ENCODE results near the gene RFPL4AL1.
"Not testable (repeated sequence)": the region's sequence is repeated elsewhere in the genome, so short reads cannot be mapped to it uniquely, and the experiment has no call there.

- not testable (repeated sequence) for TF ChIP-seq CTCF, POLR2A, POLR2AphosphoS5, EP300 (IDR thresholded peaks at IDR 0.05)
Measured at GRCh38 chr19:55730378-55730777, 38.5 kb upstream of the RFPL4AL1 start.

Data from sigmoid colon (tissue), 4 donors.